Heart left ventricle (tissue), 13 donors: ENCODE data around the gene DOK5.

Experiments
- CTCF ChIP-seq, 12 donors: fragments of 200-600 bp; sonication (generic) in 4 of 12; IDR thresholded peaks; one replicate each; pipeline versions ENCODE4 v1.5.0 to v1.8.0; 2018 to 2022; ENCODE audit warnings: antibody characterized with exemption in 12 of 12, mild to moderate bottlenecking in 5 of 12
- POLR2A ChIP-seq, 2 donors: fragments of 450-650 bp; IDR thresholded peaks; one replicate each; pipeline ENCODE4 v1.6.1; 2017; ENCODE audit warnings: antibody characterized with exemption in 2 of 2, mild to moderate bottlenecking in 2 of 2, moderate library complexity in 2 of 2
- donor health status: ischemic (EF 13 %, LVEDD 7.1; RV severe dilation, severe dysfunction).
- donor health status: DM: no; HTN: yes; CAD: no.
- donor health status: DM: no; HTN: no; CAD: no.
- donor health status: ischemic (EF 25% LVEDD 6.9; RV normal size, moderate dysfunction).
- donor health status: ischemic (EF 25% LVEDD 5.7; RV mildly dilated, moderate dysfunction).
- donor health status: ischemic (EF 35%, LVEDD 5.7; RV mildly dilated, moderate dysfunction).
- donor health status: nonischemic (EF 11% LVEDD 7.7; RV severe dilation, severe dysfunction).
- donor health status: DM: yes; HTN: yes; CAD: no.
- donor health status: PGD.
- donor health status: ischemic (EF 29% LVEDD 5.4; RV normal size, mild dysfunction).
- donor health status: nonischemic (EF 23%, LVEDD 6.1; RV moderate dilation, normal function).

- TF ChIP-seq CTCF (IDR thresholded peaks at IDR 0.05): peak in 5 of 12 donors; percentile 12 to 39 (median 28)
- TF ChIP-seq POLR2A (IDR thresholded peaks at IDR 0.05): no peak
Measured at GRCh38 chr20:54456961-54457360, 18.4 kb upstream of the DOK5 start.
